ENCODE measurements around the gene RPL19.

DNA sequence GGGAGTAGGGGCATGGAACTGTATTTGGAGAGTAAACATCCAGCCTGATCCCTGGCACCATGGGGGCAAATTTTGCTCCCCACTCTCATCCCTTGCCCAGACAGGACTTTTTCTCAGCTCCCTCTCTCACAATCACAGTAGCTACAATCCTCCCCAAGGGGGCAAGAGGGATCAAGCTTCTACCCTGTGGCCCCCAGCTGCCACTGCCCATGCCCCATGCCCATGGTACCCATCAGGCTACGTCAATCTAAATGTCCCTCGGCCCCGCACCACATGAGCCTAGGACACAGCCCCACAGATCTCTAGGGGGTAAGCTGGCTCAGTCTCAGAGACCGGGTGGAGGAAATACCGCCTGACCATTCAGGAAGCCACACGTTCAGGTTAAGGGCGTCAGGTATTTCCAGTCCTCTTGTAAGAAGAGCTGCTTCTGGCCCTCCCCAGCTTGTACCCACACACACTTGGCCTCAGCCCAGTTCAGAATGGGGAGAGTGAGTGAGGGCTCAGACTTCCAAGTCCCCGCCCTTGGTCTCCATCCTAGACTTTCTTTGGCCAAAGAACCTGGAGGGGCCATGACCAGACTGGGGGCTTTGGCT is 4.4 kb upstream of the RPL19 start:
- TF ChIP-seq, protein P1, sequence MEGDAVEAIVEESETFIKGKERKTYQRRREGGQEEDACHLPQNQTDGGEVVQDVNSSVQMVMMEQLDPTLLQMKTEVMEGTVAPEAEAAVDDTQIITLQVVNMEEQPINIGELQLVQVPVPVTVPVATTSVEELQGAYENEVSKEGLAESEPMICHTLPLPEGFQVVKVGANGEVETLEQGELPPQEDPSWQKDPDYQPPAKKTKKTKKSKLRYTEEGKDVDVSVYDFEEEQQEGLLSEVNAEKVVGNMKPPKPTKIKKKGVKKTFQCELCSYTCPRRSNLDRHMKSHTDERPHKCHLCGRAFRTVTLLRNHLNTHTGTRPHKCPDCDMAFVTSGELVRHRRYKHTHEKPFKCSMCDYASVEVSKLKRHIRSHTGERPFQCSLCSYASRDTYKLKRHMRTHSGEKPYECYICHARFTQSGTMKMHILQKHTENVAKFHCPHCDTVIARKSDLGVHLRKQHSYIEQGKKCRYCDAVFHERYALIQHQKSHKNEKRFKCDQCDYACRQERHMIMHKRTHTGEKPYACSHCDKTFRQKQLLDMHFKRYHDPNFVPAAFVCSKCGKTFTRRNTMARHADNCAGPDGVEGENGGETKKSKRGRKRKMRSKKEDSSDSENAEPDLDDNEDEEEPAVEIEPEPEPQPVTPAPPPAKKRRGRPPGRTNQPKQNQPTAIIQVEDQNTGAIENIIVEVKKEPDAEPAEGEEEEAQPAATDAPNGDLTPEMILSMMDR (IDR thresholded peaks at IDR 0.05) = no peak
- no peak for TF ChIP-seq POLR2A (IDR thresholded peaks at IDR 0.05)

All from body of pancreas (tissue), 4 donors.